IMR-90 (cell line): ENCODE data around the gene TMEM143. TPM values are rescaled to one million over a fixed set of nuclear protein-coding genes. Genes with fewer than 3 reads are reported as not detected.

Experiments used
- ATAC-seq: fragments of 200-7000 bp; cut with Tn5 transposase; 2 replicates; pipeline ENCODE4 v1.9.1; 2020; ENCODE audit warnings: low read depth, mild to moderate bottlenecking, moderate library complexity
- BruUV-seq: library from RNA; stranded (reverse); fragments of 400-500 nt; replicated peaks from 2 replicates; lab custom pipeline; 2021; lab: Mats Ljungman, UMichigan
- CTCF ChIA-PET: fragments of 300-600 bp; formaldehyde crosslinking; extraction: SDS; loops from one replicate; lab custom pipeline; 2021; ENCODE audit warnings: antibody characterized with exemption; lab: Yijun Ruan, JAX
- POLR2A ChIA-PET: fragments of 300-600 bp; sonication (Branson Sonifier 250); formaldehyde crosslinking; loops from one replicate; lab custom pipeline; 2022; ENCODE audit warnings: antibody characterized with exemption; ENCODE audit not compliant: unreplicated experiment; lab: Charles Lee
- DNase-seq: peaks from one replicate; pipeline ENCODE4 v3.0.0; 2013
- H2AFZ ChIP-seq: replicated peaks from 2 replicates; pipeline ENCODE3; 2013; ENCODE audit warnings: low read length, mild to moderate bottlenecking; ENCODE audit not compliant: poor library complexity
- H2AK5ac ChIP-seq: 2 replicates; pipeline ENCODE4 v1.6.1; 2013; ENCODE audit warnings: low read depth, low read length, inconsistent platforms
- H2AK9ac ChIP-seq: replicated peaks from 2 replicates; pipeline ENCODE3; 2013; ENCODE audit warnings: mild to moderate bottlenecking, low read depth, low read length, moderate library complexity; ENCODE audit not compliant: poor library complexity
- H2BK120ac ChIP-seq: 2 replicates; pipeline ENCODE4 v1.6.1; 2013; ENCODE audit warnings: low read depth, low read length, inconsistent platforms
- H2BK15ac ChIP-seq: 3 replicates; pipeline ENCODE4 v1.6.1; 2013; ENCODE audit warnings: low read depth, low read length, inconsistent platforms
- H2BK20ac ChIP-seq: 2 replicates; pipeline ENCODE4 v1.6.1; 2013; ENCODE audit warnings: low read depth, mild to moderate bottlenecking, inconsistent platforms, low read length, moderate library complexity
- H2BK5ac ChIP-seq: 2 replicates; pipeline ENCODE4 v1.6.1; 2013; ENCODE audit warnings: mild to moderate bottlenecking, low read depth, low read length, inconsistent platforms; ENCODE audit not compliant: poor library complexity, severe bottlenecking
- H3K14ac ChIP-seq: replicated peaks from 2 replicates; pipeline ENCODE4 v1.6.1; 2013; ENCODE audit warnings: low read depth, low read length, inconsistent platforms
- H3K18ac ChIP-seq: 2 replicates; pipeline ENCODE4 v1.6.1; 2013; ENCODE audit warnings: low read depth, low read length, control low read depth
- H3K23ac ChIP-seq: 2 replicates; pipeline ENCODE4 v1.6.1; 2013; ENCODE audit warnings: low read depth, low read length, inconsistent platforms
- H3K27ac ChIP-seq: 2 replicates; pipeline ENCODE4 v1.5.1; 2013; ENCODE audit warnings: mild to moderate bottlenecking, control low read depth, low read length; ENCODE audit not compliant: insufficient read depth
- H3K27me3 ChIP-seq: 2 replicates; pipeline ENCODE4 v1.6.1; 2013; ENCODE audit warnings: low read length; ENCODE audit not compliant: control insufficient read depth, insufficient read depth
- H3K36me3 ChIP-seq: 2 replicates; pipeline ENCODE4 v1.6.1; 2013; ENCODE audit warnings: low read length, mixed read lengths; ENCODE audit not compliant: control insufficient read depth, insufficient read depth
- H3K4ac ChIP-seq: 2 replicates; pipeline ENCODE4 v1.6.1; 2013; ENCODE audit warnings: low read depth, low read length, inconsistent platforms
- H3K4me1 ChIP-seq: 2 replicates; pipeline ENCODE4 v1.6.1; 2013; ENCODE audit warnings: low read length, mixed read lengths; ENCODE audit not compliant: control insufficient read depth, insufficient read depth
- H3K4me2 ChIP-seq: 2 replicates; pipeline ENCODE4 v1.6.1; 2013; ENCODE audit warnings: low read depth, mild to moderate bottlenecking, control low read depth, low read length, moderate library complexity
- H3K4me3 ChIP-seq: 2 replicates; pipeline ENCODE4 v1.5.1; 2013; ENCODE audit warnings: low read depth, mild to moderate bottlenecking, control low read depth, low read length, moderate library complexity; ENCODE audit not compliant: insufficient read depth
- H3K56ac ChIP-seq: 2 replicates; pipeline ENCODE4 v1.6.1; 2013; ENCODE audit warnings: low read length, inconsistent platforms; ENCODE audit not compliant: insufficient read depth; ENCODE audit errors: extremely low read depth
- H3K79me1 ChIP-seq, 2 experiments: 2 replicates each; pipeline ENCODE4 v1.6.1; 2013; ENCODE audit warnings: low read length in 2 of 2, inconsistent platforms in 1 of 2, low read depth in 1 of 2
- H3K9ac ChIP-seq: 2 replicates; pipeline ENCODE4 v1.6.1; 2013; ENCODE audit warnings: low read depth, low read length, control low read depth
- H3K9me1 ChIP-seq: 2 replicates; pipeline ENCODE4 v1.6.1; 2013; ENCODE audit warnings: low read length, inconsistent platforms; ENCODE audit not compliant: insufficient read depth
- H3K9me3 ChIP-seq: 2 replicates; pipeline ENCODE4 v1.6.1; 2013; ENCODE audit warnings: low read length; ENCODE audit not compliant: control insufficient read depth, insufficient read depth
- H4K20me1 ChIP-seq: 2 replicates; pipeline ENCODE4 v1.6.1; 2013; ENCODE audit warnings: low read length, inconsistent platforms; ENCODE audit not compliant: insufficient read depth
- H4K5ac ChIP-seq: 2 replicates; pipeline ENCODE4 v1.6.1; 2013; ENCODE audit warnings: mild to moderate bottlenecking, low read depth, low read length, control low read depth
- H4K8ac ChIP-seq, 2 experiments: 2 replicates each; pipeline ENCODE4 v1.6.1; 2013; ENCODE audit warnings: low read depth in 2 of 2, low read length in 2 of 2, control low read depth in 1 of 2, inconsistent platforms in 1 of 2
- H4K91ac ChIP-seq: 2 replicates; pipeline ENCODE4 v1.6.1; 2013; ENCODE audit warnings: low read depth, low read length, inconsistent platforms; ENCODE audit not compliant: insufficient read depth
- MAZ ChIP-seq: IDR thresholded peaks from 2 replicates; pipeline ENCODE4 v1.6.1; 2012; ENCODE audit warnings: low read depth, mild to moderate bottlenecking, low read length, improper control_type of control experiment, moderate library complexity, borderline replicate concordance
- WGBS, 2 experiments: methylation state at CpG; one replicate each; pipeline versions ENCODE4 v1.1.5 to v1.1.7; 2013; ENCODE audit warnings: missing lambda C conversion rate in 2 of 2; ENCODE audit not compliant: insufficient read length in 1 of 2; ENCODE audit errors: extremely low coverage in 2 of 2; 5-methylcytosine and 5-hydroxymethylcytosine counted together
- dilution Hi-C: fragments of 300-500 bp; cut with HindIII; formaldehyde crosslinking; loops from one replicate; pipeline ENCODE4 v1.14.3; 2018; ENCODE audit warnings: low sequenced_read_pairs; ENCODE audit not compliant: unreplicated experiment
- in situ Hi-C: fragments of 300-500 bp; cut with MboI; formaldehyde crosslinking; loops from 3 replicates; pipeline ENCODE4 v1.14.3; 2019; ENCODE audit warnings: low sequenced_read_pairs, inconsistent platforms, mixed read lengths
- intact Hi-C: fragments of 100-400 bp; cut with micrococcal nuclease; formaldehyde crosslinking; loops from 2 replicates; pipeline ENCODE4 v1.10.0; 2022
- polyA plus RNA-seq, 3 experiments: library from polyadenylated mRNA; depleted of rRNA; stranded (reverse); fragments of >200 nt; gene quantifications; 2 replicates each; pipeline ENCODE4 v1.2.3, GENCODE V29; 2012; ENCODE audit warnings: low replicate concordance in 1 of 3
- total RNA-seq: library from RNA; depleted of rRNA; stranded (reverse); fragments of >200 nt; gene quantifications from 2 replicates; pipeline ENCODE4 v1.2.3, GENCODE V29; 2012
- TF ChIP-seq, protein P1 (sequence below): fragments of 150-350 bp; IDR thresholded peaks from 2 replicates; pipeline ENCODE4 v1.6.1; 2017; ENCODE audit warnings: mild to moderate bottlenecking, antibody characterized with exemption, low read length, low read depth
- TF ChIP-seq, protein P2 (sequence below): conservative IDR thresholded peaks from 2 replicates; pipeline ENCODE4 v1.5.1; 2012; ENCODE audit warnings: mild to moderate bottlenecking, low read depth, low read length, improper control_type of control experiment

TMEM143 gene
- total and polyA plus RNA-seq, 2 of the 4 experiments (the other 2 are of a cell fraction) = 1.3 to 7.6 TPM

DNA sequence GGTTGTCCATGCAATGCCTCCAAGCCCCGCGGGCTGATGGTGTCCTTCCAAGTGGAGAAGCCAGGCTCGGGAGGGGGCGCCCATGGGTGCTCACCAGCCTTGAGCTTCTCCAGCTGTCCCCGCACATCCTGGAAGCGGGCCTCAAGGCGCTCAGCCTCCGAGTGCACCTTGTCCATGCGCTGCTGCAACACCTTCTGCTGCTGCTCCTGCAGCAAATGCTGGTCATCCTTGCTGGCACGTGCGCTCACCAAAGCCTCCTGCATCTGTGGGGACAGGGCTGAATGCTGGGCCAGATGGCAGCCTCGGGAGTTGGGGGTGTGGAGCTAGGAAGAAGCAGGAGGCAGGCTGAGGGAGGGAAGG lies 61.2 kb downstream of the TMEM143 start:
- H3K27me3 ChIP-seq = peaks cover 14% of the 10 kb centered on the region
- no peak overlapping the region for H3K18ac ChIP-seq
- H3K9me1 ChIP-seq = no peaks in the 10 kb centered on the region
- H2BK120ac ChIP-seq = no peak overlapping the region
- TF ChIP-seq, protein P1, sequence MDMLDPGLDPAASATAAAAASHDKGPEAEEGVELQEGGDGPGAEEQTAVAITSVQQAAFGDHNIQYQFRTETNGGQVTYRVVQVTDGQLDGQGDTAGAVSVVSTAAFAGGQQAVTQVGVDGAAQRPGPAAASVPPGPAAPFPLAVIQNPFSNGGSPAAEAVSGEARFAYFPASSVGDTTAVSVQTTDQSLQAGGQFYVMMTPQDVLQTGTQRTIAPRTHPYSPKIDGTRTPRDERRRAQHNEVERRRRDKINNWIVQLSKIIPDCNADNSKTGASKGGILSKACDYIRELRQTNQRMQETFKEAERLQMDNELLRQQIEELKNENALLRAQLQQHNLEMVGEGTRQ = no peak
- TF ChIP-seq, protein P2, sequence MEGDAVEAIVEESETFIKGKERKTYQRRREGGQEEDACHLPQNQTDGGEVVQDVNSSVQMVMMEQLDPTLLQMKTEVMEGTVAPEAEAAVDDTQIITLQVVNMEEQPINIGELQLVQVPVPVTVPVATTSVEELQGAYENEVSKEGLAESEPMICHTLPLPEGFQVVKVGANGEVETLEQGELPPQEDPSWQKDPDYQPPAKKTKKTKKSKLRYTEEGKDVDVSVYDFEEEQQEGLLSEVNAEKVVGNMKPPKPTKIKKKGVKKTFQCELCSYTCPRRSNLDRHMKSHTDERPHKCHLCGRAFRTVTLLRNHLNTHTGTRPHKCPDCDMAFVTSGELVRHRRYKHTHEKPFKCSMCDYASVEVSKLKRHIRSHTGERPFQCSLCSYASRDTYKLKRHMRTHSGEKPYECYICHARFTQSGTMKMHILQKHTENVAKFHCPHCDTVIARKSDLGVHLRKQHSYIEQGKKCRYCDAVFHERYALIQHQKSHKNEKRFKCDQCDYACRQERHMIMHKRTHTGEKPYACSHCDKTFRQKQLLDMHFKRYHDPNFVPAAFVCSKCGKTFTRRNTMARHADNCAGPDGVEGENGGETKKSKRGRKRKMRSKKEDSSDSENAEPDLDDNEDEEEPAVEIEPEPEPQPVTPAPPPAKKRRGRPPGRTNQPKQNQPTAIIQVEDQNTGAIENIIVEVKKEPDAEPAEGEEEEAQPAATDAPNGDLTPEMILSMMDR = no peak
- no peak for TF ChIP-seq MAZ
- DNase-seq (no peak), ATAC-seq (no peak)
- POLR2A ChIA-PET = no interaction called here
- no peaks in the 10 kb centered on the region for H3K79me1 ChIP-seq
- H4K5ac ChIP-seq = no peak overlapping the region
- H3K4me2 ChIP-seq = no peak overlapping the region
- no peak overlapping the region for H2AK9ac ChIP-seq
- no peak overlapping the region for H3K4ac ChIP-seq
- in situ Hi-C loops = no loop called here
- H2AFZ ChIP-seq = no peak overlapping the region
- no peaks in the 10 kb centered on the region for H3K9me3 ChIP-seq
- dilution Hi-C loops = no loop called here
- intact Hi-C loops = no loop called here
- H4K20me1 ChIP-seq = no peaks in the 10 kb centered on the region
- 90% methylated on average over 11 of the region's 12 CpGs; no CpG with 5 or more reads in 1 of the 2 experiments for WGBS, 2 experiments
- H3K4me3 ChIP-seq = no peak overlapping the region
- H2BK5ac ChIP-seq = no peak overlapping the region
- H4K8ac ChIP-seq = no peak overlapping the region
- H3K56ac ChIP-seq = no peak overlapping the region
- no peak overlapping the region for H3K14ac ChIP-seq
- H2BK15ac ChIP-seq = no peak overlapping the region
- no peak overlapping the region for H3K9ac ChIP-seq
- no peaks in the 10 kb centered on the region for H3K36me3 ChIP-seq
- no peak overlapping the region for H3K23ac ChIP-seq
- no peak overlapping the region for H3K27ac ChIP-seq
- H4K91ac ChIP-seq = no peak overlapping the region
- no peaks in the 10 kb centered on the region for H3K4me1 ChIP-seq
- H2BK20ac ChIP-seq = no peak overlapping the region
- no TSS peak for BruUV-seq
- H2AK5ac ChIP-seq = no peak overlapping the region
- CTCF ChIA-PET = no interaction called here
